GM19468 (cell line): ENCODE results near the gene ELP2.
A peak's percentile ranks its signal among the peaks of the same experiment; 100 is the strongest.
"Not testable (repeated sequence)": the region's sequence is repeated elsewhere in the genome, so short reads cannot be mapped to it uniquely, and the experiment has no call there.

ENCODE experiments used
- ATAC-seq: cut with Tn5 transposase; IDR thresholded peaks from one replicate; pipeline ENCODE4 v1.9.1; 2021; ENCODE audit warnings: mild to moderate bottlenecking, moderate library complexity, moderate number of reproducible peaks; ENCODE audit not compliant: unreplicated experiment; ENCODE audit errors: extremely low read depth

ELP2 gene

DNA sequence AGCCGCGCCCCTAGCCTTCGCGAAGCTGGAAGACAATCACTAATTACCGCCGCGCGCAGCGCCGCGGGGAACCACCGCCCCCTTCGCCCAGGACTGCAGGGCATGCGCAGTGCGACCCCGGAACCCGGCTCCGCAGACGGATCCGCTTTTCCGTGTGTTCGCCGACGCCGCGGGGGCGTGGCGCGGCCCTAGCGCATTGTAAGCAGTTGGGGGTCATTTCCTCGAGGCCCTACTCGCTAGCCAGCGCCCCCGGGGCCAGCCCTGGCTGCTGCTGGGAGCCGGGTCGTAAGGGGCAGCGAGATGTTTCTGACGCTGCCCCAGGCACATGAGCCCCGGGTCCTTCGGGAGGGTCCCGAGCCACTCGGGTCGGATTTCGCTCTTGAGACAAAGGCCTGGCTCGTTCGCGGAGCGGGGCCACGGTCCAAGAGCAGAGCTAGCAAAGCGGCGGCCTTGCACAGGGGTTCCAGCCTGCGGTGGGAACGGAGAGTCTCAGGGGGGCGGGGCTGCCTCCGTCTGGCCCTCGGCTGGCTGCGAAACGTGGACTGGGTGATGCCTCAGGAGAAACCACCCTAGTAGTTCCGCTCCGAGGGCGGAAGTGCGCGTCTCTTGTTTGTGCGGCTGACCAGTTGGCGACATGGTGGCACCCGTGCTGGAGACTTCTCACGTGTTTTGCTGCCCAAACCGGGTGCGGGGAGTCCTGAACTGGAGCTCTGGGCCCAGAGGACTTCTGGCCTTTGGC lies at the start of gene ELP2, which contains the start of gene SLC39A6:
ELP2 (plus strand) TSS at position 600 of the 739 bp plus-strand sequence; CDS start at position 635, 35 bp downstream.
SLC39A6 (minus strand) TSS at position 41 of the 739 bp plus-strand sequence. CDS start 2,333 bp downstream, outside the sequence.
- peak; percentile 83 for ATAC-seq

GRCh38 chr18:36081118-36081517 lies 48.6 kb upstream of the ELP2 start:
- ATAC-seq: not testable (repeated sequence)

DNA sequence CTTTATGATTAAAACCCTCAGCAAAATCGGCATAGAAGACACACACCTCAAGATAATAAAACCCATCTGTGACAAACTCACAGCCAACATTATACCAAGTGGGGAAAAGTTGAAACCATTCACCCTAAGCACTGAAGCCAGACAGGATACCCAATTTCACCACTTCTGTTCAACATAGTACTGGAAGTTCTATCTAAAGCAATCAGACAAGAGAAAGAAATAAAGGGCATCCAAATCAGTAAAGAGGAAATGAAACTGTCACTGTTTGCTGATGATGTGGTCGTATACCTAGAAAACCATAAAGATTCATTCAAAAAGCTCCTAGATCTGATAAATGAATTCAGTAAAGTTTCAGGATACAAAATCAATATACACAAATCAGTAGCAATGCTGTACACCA lies 46.0 kb upstream of the ELP2 start:
- no peak for ATAC-seq

- ATAC-seq: no peak
Measured at GRCh38 chr18:36085195-36085594, 44.5 kb upstream of the ELP2 start.

- no peak for ATAC-seq
Measured at GRCh38 chr18:36086186-36086585, 43.5 kb upstream of the ELP2 start.

DNA sequence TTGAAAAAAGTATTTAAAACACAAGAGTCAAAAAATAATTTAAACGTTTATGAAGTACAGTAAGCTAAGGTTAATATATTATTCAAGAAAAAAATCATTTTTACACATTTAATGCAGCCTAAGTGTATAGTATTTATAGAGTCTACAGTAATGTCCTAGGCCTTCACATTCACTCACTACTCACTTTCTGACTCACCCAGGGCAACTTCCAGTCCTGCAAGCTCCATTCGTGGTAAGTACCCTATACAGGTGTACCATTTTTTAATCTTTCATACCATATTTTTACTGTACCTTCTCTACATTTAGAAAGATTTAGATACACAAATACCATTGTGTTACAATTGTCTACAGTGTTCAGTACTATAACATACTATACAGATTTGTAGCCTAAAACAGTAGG lies 41.4 kb upstream of the ELP2 start:
- ATAC-seq: no peak

DNA sequence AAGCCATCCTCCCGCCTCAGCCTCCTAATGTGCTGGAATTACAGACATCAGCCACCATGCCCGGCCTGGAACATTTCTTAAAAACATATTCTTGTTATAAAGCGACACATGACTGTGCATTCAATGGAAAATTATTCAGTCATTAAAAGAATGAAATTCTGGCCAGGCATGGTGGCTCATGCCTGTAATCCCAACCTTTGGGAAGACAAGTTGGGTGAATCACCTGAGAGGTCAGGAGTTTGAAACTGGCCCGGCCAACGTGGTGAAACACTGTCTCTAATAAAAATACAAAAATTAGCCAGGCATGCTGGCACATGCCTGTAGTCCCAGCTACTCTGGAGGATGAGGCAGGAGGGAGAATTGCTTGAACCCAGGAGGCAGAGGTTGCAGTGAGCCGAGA lies 40.7 kb upstream of the ELP2 start:
- ATAC-seq: no peak

DNA sequence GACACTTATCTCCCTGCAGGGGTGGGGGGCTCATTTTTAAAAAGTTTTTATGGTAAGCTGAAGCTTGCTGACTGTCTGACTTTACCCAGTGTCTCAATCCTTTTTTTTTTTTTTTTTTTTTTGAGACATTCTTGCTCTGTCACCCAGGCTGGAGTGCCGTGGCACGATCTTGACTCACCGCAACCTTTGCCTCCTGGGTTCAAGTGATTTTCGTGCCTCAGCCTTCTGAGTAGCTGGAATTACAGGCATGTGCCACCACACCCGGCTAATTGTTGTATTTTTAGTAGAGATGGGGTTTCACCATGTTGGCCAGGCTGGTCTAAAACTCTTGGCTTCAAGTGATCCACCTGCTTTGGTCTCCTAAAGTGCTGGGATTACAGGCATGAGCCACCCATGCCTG lies 37.6 kb upstream of the ELP2 start:
- ATAC-seq: not testable (repeated sequence)

GRCh38 chr18:36094431-36094830 lies 35.3 kb upstream of the ELP2 start:
- no peak for ATAC-seq

DNA sequence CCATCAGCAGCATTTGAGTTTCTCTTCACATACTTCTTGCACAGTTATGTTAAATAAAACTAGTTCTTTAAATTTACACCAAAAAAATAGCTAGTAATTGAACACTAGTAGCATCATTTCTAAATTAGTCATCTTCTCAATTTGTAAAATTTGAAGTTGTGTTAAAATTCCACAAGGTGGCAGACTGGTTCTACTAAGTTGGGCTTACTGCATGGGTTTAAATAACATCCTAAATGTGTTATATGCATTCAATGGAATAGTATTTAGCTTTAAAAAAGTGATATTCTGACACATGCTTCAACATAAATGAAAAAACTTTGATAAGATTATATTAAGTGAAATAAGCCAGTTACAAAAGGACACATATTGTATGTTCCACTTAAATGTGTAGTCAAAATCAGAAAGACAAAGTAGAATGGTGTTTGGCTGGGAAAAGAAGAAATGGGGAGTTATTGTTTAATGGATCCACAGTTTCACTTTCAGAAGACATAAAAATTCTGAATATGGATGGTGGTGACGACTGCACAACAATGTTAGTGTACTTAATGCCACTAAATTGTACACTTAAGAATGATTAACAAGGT lies 33.7 kb upstream of the ELP2 start:
- no peak for ATAC-seq

DNA sequence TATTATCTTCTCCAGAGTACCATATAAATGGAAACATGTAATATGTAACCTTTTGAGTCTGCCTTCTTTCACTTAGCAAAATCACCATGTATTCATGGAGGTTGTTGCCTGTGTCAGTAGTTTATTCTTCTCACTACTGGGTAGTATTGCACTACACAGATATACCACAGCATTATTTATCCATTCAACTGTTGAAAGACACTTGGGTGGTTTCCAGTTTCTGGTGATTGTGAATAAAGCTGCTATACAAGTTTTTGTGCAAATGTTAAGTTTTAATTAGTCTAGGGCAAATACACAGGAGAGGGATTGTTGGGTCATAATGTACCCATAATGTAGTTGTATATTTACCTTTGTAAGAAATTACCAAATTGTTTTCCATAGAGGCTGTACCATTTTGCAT lies 32.7 kb upstream of the ELP2 start:
- ATAC-seq: no peak

GRCh38 chr18:36099311-36099710 lies 30.4 kb upstream of the ELP2 start:
- no peak for ATAC-seq

- no peak for ATAC-seq
Measured at GRCh38 chr18:36101943-36102342, 27.8 kb upstream of the ELP2 start.

GRCh38 chr18:36104749-36105148 lies 24.9 kb upstream of the ELP2 start:
- no peak for ATAC-seq

GRCh38 chr18:36107477-36107876 lies 22.2 kb upstream of the ELP2 start:
- no peak for ATAC-seq

DNA sequence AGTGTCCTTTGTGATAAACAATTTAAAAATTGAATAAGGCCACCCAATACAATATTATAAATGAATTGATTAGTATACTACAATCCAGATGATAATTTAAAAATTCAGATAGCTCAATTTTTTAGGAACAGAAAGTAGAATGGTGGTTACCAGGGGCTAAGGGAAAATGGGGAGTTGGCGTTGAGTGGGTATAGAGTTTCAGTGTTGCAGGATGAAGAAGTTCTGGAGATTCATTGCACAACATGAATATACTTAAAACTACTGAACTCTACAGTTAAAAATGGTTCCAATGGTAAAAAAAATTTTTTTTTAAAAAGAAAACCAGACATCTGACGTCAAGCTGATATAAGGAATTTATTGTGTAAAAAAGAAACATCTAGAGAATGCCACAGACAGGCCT lies 21.5 kb upstream of the ELP2 start:
- no peak for ATAC-seq

DNA sequence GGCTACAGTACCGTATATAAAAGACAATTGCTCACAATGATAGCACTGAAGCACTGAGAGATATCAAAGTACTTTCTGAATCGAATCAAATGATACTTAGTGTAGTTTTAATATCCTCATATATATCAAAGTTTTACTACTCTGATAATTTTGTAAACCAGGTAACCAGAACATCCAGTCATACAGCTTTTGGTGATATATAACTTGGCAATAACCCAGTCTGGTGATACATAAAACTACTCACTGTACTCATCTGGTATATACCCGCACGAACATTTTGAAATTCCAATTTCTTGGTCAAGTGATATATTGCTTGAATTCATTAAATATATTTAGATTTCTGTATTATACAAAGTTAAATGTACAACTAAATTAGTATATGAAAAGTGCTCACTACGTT lies 21.1 kb upstream of the ELP2 start:
- no peak for ATAC-seq

DNA sequence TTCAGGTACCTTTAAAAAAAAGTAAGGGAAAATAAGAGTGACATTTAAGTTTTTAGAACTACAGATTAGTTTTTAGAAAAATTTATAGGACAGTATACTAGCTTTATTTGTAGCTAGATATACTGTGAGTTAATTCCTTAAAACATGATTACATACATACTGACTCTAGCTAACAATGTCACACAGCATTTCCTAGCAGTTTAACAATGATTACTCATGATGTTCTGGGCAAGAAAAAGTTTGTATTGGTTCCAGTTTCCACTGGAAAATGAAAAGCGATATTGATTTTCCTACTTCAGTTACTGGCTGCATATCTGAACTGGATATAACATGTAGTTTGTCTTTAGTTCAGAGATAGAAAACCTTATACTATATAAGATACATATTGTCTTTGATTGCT lies 20.0 kb upstream of the ELP2 start:
- no peak for ATAC-seq

- no peak for ATAC-seq
Measured at GRCh38 chr18:36112302-36112701, 17.4 kb upstream of the ELP2 start.

GRCh38 chr18:36114251-36114650 lies 15.4 kb upstream of the ELP2 start:
- ATAC-seq: no peak

- ATAC-seq: no peak
Measured at GRCh38 chr18:36114738-36115137, 15.0 kb upstream of the ELP2 start.

GRCh38 chr18:36116771-36117170 lies 12.9 kb upstream of the ELP2 start:
- ATAC-seq: not testable (repeated sequence)
